Measurements from ENCODE around the gene NFE2L1.
"Not testable (repeated sequence)": the region's sequence is repeated elsewhere in the genome, so short reads cannot be mapped to it uniquely, and the experiment has no call there.

Gene NFE2L1

DNA sequence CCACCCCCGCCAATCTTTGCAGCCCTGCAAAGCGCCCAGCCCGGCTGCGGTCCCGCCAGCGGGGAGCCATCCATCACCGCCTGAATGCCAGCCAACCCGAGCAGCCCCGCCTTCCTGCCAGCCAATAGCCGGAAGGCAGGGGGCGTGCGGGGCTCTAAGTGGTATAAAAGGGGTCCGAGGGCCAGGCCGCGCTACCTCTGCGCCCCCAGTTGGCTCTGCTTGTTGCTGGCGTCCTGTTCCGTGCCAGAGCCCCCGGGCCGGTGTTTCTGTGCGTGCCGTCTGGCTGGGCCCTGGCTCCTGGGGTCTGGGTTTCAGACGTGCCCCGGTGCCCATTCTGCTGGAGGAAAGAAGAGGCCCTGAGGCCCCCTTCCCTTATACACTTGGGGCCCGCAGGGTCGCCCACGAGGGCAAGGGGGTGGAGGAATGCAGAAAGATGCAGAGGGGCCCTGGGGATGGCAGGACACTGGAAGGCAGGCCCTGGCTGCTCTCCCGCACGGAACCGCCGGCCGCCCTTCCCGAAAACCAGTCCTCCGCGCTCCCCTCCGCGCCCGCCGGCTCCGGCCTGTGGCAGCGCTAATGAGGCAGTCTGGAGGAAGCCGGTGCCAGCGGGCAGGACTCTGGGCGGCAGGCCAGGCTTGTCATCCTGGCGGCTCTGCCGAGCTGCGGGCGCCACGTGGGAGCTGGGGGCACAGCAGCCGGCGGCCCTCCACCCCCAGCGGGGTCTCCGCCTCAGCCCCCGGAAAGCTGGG lies 24.6 kb upstream of the NFE2L1 start:
- peak; percentile 87 for DNase-seq

DNA sequence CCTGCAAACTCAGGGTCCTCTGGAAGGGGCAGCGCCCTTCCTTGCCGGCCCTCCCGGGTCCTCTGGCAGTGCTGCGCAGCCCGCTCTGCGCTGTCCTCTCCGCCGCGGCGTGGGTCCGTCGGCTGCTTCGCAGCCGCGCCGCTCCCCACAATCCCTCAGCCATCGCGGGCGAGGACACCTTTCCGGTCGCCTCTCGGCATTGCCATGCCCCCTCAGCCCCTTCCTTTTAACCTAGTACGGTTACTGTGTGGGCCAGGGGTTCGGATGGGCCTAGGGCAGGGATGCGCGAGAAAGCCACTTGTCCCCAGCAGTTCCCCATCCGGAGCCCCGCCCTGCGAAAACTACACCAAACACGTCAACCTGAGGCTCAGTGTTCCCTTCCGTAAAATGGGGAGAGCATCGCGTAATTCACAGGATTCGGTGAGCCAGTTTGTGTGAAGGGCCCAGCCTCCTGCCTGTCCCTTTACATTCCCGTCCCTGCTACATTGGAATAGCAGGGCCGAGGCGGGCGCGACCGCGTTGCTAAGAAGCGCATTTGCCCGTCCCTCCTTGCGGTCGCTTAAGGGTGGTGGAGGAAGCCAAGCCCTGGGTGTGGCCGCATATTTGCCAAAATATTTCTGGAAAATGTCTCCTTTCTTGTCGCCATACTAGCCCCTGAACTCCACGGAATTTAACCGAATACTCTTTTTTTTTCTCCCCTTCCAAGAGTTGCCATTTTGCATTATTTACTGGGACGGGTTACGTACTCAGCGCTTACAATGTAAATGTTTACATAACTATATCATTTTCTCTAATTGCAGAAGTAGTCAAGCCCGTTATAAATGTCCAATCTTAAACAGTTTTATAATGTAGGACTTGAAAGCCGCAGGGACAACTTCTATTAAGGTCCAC lies 23.8 kb upstream of the NFE2L1 start:
- DNase-seq = peak; percentile 53

DNA sequence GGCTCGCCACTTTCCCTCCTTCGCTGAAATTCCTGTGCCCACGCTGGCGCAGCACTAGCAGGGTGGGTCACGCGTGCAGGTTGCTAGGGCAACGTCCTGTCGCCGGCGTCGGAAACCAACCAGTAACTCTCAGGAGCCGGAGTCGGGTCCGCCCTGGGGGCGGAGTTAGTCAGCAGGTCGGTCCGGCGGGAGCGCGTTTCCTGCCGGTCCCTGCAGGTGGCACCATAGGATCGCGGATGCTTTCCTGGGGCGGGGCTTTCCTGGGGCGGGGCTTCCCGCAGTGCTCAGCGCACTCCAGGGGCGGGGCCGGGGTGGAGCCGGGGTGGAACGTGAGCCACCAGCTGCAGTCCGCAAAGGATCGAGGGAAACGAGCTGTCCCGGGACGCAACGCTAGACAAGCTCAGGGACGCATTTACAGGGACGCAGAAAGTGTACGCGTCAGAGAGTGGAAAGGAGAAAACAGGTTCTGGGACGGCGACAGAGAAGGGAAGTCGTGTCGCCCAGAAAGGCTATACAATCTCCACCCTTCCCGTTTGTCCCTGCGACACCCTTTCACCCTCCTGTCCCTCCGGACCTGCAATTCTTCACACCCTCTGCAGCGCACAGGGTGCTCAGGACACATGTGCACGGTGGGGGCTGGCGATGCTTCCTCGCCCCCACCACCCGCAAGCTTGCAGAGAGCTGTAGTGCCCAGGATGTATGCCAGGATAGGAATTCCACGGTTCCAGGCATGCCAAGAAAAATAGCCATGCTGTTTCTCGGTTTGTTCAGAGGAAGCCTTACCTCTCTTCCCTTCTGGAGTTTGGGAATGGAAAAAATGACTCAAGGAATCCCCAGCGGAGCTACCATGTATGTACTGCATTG lies 22.9 kb upstream of the NFE2L1 start:
- peak; percentile 99 for DNase-seq

DNA sequence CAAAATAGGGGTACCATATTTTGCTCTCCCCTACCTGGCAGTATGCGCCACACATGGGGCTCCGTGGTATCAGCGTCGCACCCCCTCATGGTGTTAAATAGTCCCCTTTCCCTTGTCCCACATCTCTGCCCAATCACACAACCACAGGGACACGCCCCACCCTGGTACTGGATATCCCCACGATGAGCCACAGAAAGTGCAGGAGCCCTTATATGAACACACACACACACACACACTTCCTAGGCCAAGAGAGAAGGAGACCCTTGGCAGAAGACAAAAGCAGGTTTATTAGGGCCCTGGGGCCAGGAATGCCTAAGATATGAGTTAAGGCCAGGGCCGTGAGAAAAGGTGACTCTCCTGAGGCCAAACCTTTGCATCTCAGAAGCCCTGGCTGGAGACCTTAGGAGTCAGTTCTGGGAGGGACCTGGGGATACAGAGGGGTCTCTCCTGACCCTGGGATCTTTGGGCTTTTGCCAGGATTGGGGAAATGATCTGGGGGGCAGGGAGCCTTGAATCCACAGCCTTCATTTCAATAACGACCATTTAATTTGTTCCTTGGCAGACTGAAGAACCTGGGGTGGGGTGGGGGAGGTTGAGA lies 22.2 kb upstream of the NFE2L1 start:
- DNase-seq = peak; percentile 64

DNA sequence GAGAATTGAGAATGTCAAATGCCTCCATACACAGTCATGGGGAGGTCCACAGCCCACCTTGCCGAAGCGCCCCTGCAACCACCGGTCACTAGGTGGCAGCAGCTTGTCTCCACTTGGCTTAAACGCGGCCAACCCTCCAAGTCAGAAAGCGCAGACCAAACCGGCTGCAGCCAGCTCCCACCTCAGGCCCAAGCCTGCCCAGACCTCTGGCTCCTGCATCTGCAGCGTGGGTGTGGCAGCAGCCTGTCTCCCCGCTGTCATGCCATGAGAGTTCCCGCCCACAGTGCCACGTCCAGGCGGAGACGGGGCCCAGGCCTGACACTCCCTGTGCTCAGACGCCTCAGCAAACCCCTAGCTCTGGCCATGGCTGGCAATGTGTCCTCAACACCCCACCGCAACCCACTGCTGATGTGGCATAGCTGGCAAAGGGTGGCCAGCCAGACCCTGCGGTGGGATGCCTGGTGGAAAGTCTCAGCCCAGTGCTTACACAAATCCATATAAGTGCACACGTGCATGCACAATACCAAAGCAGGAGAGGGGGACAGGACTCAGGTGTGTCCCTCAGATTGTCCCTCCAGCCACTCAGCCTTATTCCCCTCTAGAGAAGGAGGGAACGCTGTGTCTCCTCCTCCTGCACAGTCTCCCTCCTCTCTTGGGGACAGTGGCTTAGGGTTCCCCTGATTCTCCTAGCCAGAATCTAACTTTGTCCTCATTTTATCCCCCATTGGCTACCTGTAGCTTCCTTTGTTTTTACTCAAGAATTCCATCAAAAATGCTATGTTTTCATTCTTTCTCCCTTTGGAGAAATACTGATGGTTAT lies 21.4 kb upstream of the NFE2L1 start:
- DNase-seq = peak; percentile 95

DNA sequence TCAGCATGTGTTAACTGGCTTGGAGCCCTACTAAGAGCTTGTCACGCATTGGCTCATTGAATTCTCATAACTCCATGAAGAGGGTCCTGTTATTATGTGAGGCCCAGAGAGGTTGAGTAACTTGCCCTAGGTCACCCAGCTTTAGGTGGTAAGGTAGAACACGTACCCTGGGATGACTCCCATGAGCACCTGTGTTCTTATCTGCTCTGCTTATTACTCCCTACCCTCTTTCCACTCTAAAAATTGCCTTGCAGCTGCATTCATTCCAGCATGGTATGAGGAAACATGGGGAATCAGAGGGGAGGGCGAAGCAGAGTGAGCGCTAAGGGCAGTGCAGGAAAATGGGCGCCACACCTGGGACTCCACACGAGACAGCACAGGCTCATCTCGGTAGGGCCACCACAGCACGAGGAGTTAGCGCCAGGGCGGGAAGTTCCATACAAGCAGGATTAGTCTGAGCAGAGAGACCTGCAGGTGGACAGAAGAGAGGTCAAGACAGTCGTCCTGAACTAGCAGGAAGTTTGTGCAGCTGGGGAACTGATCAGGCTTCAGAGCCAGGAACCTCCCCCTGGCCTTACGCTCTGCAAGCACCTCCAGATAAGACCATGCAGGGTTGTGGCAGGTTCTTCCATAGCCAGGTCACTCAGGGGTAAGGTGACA lies 20.7 kb upstream of the NFE2L1 start:
- DNase-seq = no peak

DNA sequence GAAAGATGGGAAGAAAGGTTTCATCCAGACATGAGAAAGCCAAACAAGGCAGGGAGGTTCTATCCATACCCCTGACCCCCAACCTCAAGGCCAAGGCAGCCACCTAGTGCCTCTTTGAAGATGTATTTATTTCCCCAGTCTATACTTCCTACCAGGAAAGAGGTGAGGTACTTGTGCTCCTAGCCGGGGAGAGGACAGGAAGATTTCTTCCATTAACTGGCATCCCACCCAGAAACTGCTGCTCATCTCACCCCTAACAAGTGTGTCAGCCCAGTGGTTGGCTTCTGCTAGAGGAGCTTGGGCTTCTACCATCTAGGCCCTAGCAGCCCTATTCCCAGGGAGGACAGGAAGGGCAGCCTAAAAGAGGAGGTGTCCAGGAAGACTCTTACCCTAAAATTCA lies 19.4 kb upstream of the NFE2L1 start:
- DNase-seq = no peak

DNA sequence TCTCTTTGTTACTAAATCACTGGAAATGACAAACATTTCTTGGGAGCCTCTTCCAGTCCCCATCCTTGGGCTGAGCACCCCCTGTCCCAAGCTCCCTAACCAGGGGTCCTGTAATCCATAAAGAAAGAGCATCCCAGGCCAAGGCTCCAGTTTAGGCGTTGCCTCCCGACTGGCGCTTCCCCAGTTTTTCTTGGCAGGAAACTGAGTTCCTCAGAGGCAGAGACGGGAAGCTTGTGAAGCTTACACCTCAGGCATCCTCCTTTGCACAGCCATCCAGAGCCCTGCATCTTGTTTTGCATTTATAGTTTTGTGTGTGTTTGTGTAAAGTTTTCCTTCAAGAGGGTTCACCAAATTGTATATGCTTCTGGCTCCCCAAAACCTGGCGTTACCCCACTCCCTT lies 17.6 kb upstream of the NFE2L1 start:
- no peak for DNase-seq

DNA sequence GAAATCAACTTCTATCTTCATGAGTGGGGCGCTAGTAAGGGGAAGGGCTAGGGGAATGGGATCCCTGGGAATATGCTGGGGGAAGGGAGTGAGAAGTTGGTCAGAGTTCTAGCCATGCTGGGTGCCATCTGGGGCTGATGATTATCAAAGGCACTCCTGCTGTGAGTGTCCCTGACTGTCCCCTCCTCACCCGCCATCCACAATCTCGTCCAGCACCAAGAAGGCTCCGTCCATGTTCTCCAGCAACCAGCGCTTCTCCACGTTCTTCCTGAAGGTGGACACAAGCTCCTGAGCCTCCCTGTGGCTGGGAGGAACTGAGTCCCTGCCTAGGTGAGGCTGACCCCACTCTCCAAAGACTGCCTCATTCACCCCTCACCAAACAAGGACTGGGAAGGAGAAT lies 16.2 kb upstream of the NFE2L1 start:
- DNase-seq = no peak

DNA sequence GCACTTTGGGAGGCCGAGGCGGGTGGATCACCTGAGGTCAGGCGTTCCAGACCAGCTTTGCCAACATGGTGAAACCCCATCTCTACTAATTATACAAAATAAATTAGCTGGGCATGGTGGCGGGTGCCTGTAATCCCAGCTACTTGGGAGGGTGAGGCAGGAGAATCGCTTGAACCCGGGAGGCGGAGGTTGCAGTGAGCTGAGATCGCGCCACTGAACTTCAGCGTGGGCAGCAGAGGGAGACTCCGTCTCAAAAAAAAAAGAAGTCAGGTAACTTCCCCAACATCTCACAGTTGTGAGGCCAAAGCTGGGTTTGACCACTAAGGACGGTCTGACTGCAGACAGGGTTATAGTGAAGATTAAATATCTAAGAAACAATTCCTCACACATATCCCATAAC lies 13.4 kb upstream of the NFE2L1 start:
- not testable (repeated sequence) for DNase-seq

DNA sequence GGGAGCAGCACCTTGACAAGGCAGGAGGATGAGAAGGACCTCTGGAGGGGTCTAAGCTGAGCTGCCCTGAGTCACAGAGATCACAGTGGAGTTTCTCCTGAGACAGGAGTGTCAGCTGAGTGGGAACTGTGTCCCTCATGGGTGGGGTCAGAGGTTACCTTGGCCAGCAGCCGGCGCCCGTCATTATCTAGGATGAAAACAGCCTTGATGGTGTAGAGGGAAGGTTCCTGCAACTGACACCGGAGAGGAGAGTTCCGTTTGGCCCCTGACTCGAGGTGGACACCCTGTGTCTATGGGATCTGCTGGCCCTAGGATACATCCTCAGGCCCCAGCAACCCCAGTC lies 11.5 kb upstream of the NFE2L1 start:
- DNase-seq = no peak

DNA sequence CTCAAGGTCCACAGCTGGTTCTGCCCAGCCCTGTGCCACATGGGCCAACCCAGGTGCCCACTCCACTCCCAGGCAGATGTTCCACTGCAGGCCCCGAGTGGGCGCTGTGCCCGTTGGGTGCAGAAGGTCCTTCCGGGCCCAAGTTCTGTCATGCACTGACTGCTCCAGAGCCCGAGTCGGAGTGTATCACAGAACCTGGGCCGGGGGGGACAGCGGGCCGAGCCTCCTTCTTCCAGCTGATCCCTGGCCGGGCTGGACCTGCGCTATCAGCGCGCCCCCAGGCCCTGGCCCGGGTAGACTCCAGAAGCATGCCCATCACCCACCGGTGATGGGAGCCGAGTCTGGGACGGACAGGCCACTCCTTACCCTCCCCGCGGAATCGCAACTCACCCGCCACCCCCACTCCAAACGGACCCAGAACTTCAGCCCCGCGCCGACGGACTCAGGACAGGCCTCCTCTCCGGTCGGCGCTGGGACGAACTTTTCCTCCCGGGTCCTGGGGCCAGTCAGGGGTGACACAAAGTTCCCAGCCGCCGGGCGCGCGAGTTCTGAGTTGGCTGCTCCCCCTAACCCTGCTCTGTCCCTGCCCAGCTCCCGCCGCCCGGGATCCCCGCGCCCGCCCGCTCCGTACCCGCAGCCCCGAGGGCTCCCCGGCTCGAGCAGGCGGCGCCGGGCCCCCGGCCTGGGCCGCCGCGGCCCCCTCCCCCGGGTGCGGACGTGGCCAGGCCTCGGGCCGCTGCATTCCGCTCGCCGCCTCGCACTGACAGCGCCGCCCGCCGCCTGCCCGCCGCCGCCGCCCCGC lies 10.9 kb upstream of the NFE2L1 start, which contains the start of gene COPZ2:
TSS of gene COPZ2 (minus strand) at position 762 of the 802 bp plus-strand sequence. CDS start at position 742, 20 bp downstream.
- DNase-seq = no peak

DNA sequence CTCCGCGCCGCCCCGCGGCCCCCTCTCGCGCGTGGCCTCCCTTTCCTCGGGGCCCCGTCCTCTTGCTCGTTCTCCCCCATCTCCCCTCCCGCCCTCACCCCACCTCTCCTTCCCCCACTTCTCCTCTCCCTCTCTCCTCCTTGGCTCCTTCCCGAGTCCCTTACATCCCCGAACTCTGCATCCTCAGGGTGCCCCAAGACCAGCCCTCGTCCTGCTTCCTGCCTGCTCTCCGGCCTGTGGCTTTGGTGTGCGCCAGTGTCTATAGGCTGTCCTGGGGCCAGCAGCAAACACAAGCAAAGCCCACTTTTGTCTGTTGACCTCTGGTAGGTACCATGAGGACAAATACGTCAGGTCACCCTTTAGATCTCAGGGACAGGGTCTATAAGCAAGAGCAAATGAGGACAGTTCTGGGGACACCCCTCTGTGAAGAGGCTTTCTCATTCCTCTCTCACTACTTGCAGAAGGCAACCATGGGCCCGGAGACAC lies 10.3 kb upstream of the NFE2L1 start:
- no peak for DNase-seq

DNA sequence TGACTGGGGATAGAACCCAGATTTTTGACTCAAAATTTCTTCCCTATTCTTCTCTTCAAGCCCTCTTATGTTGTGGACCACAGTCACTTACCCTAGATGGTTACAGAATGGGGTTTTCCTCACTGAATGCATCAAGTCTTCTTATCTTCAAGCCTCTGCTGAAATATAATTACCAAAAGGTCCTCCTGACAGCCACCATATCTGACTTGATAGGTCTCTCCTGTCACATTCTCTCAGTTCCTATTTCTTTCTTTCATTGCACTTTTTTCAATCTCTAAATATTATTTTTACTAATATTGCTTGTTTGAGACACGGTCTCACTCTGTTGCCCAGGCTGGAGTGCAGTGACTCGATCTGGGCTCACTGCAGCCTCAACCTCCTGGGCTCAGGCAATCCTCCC lies 9.5 kb upstream of the NFE2L1 start:
- DNase-seq = no peak

DNA sequence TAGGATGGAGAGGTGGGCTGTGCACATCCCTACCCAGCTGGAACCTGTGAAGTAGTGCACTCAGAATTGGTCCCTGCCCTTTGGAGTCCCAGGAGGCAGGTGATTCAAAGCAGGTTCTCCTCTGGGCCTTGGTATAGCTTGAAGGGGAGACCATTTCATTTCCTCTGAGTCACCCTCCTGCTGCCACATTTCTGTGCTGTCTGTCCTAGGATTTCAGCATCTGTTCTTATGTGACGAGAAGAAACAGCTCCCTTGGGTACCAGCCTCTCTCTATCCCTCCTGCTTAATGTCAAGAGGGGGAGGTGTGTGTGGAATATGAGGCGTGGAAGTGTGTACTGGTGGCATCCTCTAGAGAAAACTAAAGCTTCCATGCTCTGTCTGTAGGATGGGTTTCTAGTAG lies 5.0 kb upstream of the NFE2L1 start:
- peak; percentile 45 for DNase-seq

DNA sequence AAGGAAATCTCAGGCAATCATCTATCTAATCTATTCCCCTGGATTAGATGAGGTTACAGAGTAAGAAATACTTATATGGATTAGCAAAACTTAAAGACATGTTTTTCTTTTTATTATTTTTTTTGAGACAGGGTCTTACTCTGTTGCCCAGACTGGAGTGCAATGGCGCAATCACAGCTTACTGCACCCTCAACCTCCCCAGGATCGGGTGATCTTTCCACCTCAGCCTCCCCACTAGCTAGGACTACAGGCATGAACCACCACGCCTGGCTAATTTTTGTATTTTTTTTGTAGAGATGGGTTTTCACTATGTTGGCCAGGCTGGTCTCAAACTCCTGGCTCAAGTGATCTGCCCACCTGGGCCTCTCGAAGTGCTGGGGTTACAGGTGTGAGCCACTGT lies 3.3 kb upstream of the NFE2L1 start:
- no peak for DNase-seq

DNA sequence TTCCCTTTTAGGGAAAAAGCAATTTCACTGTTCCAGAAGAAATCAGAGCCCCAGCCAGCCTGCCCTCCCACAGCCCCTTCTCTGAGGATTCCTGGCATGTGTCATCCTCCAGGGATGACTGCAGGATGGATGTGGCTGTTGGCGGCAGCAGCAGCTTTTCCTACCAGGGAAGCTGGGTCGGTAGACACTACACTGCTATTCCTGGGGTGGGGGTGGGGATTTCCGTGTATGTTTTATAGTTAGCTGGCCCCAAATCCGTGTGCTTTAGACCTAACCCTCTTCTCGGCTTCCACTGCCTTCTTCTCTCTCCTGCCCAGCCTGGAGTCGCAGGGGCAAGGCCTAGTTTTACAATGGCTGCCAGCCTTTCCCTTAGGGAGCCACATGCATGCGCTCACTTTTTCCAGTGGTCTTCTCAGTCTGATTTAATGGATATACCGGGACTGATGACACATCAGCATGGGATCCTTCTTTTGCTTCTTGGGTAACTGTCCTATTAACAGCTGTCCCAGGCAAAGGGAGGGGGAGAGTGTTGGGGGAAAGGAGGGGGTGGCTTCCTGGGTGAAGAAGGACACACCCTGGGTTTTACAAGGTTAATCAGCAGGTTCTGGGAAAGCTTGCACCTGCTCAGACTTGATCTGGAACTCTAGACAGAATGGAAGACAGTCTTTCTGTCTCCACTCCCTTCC lies 2.7 kb upstream of the NFE2L1 start:
- peak; percentile 54 for DNase-seq

DNA sequence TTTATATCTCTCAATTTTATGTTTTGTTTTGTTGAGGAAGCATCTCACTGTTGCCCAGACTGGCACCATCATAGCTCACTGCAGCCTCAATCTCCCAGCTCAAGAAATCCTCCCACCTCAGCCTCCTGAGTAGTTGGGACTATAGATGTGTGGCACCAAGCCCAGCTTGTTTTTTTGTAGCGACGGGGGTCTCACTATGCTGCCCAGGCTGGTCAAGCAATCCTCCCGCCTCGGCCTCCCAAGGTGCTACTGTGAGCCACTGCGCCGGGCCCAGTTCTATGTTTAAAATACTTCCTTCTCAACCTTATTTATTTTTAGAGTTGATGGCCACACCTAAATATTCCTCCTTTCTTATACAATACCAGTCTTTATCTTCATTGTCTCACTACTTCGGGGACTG lies 1.9 kb upstream of the NFE2L1 start:
- no peak for DNase-seq

DNA sequence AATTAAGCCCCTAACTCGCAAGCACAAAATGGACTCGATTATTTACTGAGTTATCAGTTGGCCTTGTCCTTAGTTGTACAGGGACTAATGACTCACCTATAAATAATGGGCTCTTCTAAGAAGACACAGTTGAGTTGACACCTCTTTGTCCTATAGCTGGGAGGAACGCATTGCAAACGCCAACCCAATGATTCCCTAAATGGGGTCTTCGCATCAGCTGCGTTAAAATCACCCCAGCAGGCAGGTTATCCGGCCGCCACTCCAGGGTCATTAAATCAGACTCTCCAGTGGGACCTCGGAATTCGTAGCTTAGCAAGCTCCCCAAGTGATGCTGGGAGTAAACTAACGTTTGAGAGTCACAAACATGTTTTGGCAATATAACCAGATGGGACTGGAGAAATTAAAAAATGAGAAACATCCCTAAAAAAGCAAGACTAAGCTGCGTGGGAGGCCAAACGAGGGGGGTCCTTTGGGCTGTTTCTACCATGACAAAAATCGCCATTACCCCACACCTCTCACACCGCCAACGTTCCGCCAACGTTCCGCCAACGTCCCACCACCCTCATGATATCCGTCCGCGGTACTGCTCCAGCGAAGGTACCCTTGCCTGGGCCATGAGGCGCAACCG lies 932 bp upstream of the NFE2L1 start:
- DNase-seq = peak; percentile 43
